IgD-negative memory B cell (primary cell): ENCODE data around the gene EPHA1. TPM values are rescaled to one million over a fixed set of nuclear protein-coding genes. Genes with fewer than 3 reads are reported as not detected.
A peak's percentile ranks its signal among the peaks of the same experiment; 100 is the strongest.

ENCODE experiments used
- H3K27ac Mint-ChIP-seq, 3 donors: one replicate each; pipeline ENCODE4 v1.8.0; 2020 to 2022; ENCODE audit warnings: mild to moderate bottlenecking in 3 of 3, mixed read lengths in 3 of 3, moderate library complexity in 1 of 3
- H3K27me3 Mint-ChIP-seq: one replicate; pipeline ENCODE4 v1.8.0; 2021; ENCODE audit warnings: mixed read lengths
- H3K36me3 Mint-ChIP-seq: one replicate; pipeline ENCODE4 v1.8.0; 2020; ENCODE audit warnings: mild to moderate bottlenecking, mixed read lengths
- H3K4me1 Mint-ChIP-seq, 3 donors: one replicate each; pipeline ENCODE4 v1.8.0; 2020 to 2022; ENCODE audit warnings: mixed read lengths in 3 of 3, mild to moderate bottlenecking in 1 of 3
- H3K4me3 Mint-ChIP-seq, 4 donors: one replicate each; pipeline ENCODE4 v1.8.0; 2020 to 2022; ENCODE audit warnings: mild to moderate bottlenecking in 4 of 4, mixed read lengths in 4 of 4, moderate library complexity in 3 of 4
- H3K9me3 Mint-ChIP-seq, 3 donors: one replicate each; pipeline ENCODE4 v1.8.0; 2020 to 2021; ENCODE audit warnings: mixed read lengths in 3 of 3, mild to moderate bottlenecking in 1 of 3
- polyA plus RNA-seq: library from polyadenylated mRNA; unstranded; fragments of 300-500 nt; fragmentation: Illumina TruSeq; gene quantifications from one replicate; pipeline ENCODE4 v1.2.3, GENCODE V29; 2021

The EPHA1 gene
- polyA plus RNA-seq, result 0.80 TPM

DNA sequence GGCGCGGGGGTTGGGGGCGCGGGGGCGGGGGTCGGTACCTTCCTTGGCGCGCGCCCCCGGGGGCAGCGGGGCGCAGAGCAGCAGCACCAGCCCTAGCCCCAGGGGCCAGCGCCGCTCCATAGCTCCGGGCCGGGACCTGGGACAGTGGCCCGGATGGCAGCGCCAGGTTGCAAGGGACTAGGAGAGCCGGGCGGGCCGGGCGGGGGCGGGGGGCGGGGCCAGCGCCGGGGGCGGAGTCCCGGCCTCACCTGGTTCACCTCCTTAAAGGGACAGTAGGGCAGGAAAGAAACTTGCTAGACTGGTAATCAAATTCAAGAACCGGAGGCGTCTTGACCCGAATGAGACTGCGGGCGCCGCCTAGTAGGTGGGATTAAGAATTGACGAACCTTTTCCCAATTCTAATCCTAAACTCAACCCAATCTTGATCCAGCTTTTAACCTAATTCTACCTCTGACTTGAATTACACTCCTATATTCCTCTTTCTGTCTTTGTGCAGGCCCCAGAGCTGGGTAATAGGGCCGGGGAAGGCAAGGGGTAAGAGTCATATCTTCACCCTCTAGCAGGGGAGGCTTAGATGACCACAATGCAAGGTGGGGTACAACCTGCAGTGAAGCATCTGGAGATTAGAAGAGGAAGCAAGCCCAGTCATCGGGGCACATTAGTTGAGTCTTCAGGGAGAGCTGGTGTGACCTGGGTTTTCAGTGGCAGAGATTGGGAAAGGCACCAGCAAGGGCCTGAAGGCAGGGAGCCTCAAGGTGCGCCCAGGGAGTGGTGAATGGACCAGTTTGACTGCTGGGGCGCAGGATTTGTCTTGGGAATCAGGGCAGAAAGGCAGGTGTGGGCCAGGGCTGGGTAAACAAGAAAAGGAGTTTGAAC is at the start of gene EPHA1:
TSS of gene EPHA1 (minus strand) at position 171 of the 876 bp plus-strand sequence. CDS start at position 120, 51 bp downstream.
- H3K4me3 Mint-ChIP-seq, result peak within 1 kb of the TSS; percentile 30 to 89 (median 80)
- H3K9me3 Mint-ChIP-seq, result no peaks in the 10 kb centered on the region
- H3K27ac Mint-ChIP-seq, result peak within 1 kb of the TSS in 2 of 3 donors; percentile 18 to 59
- H3K36me3 Mint-ChIP-seq, result no peaks in the 10 kb centered on the region
- peaks cover 22 to 30% (median 23%) of the 10 kb centered on the region in 3 donors for H3K4me1 Mint-ChIP-seq
- H3K27me3 Mint-ChIP-seq, result peaks cover 29% of the 10 kb centered on the region

- Mint-ChIP-seq H3K4me1 (no peaks in the 10 kb centered on the region), H3K9me3 (peaks cover 0 to 4% (median 1%) of the 10 kb centered on the region in 3 donors), H3K27me3 (peaks cover 8% of the 10 kb centered on the region), H3K4me3 (no peak overlapping the region), H3K27ac (peak overlapping the region in 1 of 3 donors; percentile 6), H3K36me3 (peaks cover 1% of the 10 kb centered on the region)
Measured at GRCh38 chr7:143458263-143458662, 49.6 kb upstream of the EPHA1 start.

DNA sequence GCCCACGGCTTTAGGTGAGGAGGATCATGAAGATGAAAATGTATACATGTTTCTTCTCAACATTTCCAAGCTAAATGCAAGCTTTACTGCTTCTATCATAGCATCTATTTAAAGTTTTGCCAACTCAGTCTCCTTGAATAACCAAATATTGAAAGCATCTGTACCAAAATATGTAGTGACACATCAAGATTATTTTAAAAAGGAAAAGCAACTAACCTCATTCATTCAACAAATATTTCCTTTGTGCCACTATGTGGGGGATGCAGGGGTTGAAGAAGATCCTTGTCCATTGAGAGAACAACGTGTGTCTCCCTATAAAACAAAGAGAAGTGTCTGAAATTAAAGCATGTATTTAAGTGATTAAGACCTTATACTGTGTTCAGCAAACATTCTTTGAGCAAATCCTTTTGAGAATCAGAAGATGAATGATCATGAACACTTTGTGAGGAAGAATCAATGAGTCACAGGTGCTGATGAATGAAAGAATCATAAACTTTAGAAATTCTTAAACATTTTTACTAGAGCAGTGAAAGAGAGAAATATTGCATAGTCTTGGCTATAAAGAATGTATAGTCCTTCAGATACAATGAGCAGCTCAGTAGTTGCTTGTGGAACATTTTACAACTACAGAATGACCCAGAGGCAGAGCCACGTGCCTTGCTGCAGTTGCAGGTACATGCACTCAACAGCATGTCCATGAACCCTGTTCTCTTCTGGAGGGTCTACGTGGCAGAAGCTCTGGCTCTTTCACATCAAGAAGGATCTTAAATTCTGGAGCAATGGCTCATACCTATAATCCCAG is 48.5 kb upstream of the EPHA1 start:
- peaks cover 0 to 4% (median 1%) of the 10 kb centered on the region in 3 donors for H3K9me3 Mint-ChIP-seq
- H3K36me3 Mint-ChIP-seq, result peaks cover 1% of the 10 kb centered on the region
- no peak overlapping the region for H3K4me3 Mint-ChIP-seq
- H3K27ac Mint-ChIP-seq, result peak overlapping the region in 1 of 3 donors; percentile 6
- H3K4me1 Mint-ChIP-seq, result no peaks in the 10 kb centered on the region
- H3K27me3 Mint-ChIP-seq, result peaks cover 12% of the 10 kb centered on the region

DNA sequence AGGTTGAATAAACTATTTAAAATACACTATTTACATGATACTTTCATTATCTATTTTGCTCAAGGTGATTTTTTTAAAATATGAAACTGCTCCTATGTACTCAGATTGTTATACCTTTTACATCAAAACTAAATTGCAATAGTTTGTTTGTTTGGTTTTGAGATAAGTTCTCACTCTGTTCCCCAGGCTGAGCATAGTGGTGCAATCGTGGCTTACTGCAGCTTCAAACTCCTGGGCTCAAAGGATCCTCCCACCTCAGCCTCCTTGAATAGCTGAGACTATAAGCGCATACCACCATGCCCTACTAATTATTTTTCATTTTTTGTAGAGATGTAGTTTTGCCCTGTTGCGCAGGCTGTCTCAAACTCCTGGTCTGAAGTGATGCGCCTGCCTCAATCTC is 47.3 kb upstream of the EPHA1 start:
- H3K4me3 Mint-ChIP-seq, result no peak overlapping the region
- peaks cover 0 to 1% (median 0%) of the 10 kb centered on the region in 3 donors for H3K9me3 Mint-ChIP-seq
- H3K4me1 Mint-ChIP-seq, result no peaks in the 10 kb centered on the region
- peaks cover 1% of the 10 kb centered on the region for H3K36me3 Mint-ChIP-seq
- H3K27ac Mint-ChIP-seq, result no peak overlapping the region
- H3K27me3 Mint-ChIP-seq, result peaks cover 14% of the 10 kb centered on the region

- peaks cover 1% of the 10 kb centered on the region for H3K36me3 Mint-ChIP-seq
- peaks cover 0 to 1% (median 0%) of the 10 kb centered on the region in 3 donors for H3K9me3 Mint-ChIP-seq
- H3K4me1 Mint-ChIP-seq, result no peaks in the 10 kb centered on the region
- no peak overlapping the region for H3K27ac Mint-ChIP-seq
- H3K4me3 Mint-ChIP-seq, result no peak overlapping the region
- peaks cover 14% of the 10 kb centered on the region for H3K27me3 Mint-ChIP-seq
Measured at GRCh38 chr7:143455491-143455890, 46.8 kb upstream of the EPHA1 start.

DNA sequence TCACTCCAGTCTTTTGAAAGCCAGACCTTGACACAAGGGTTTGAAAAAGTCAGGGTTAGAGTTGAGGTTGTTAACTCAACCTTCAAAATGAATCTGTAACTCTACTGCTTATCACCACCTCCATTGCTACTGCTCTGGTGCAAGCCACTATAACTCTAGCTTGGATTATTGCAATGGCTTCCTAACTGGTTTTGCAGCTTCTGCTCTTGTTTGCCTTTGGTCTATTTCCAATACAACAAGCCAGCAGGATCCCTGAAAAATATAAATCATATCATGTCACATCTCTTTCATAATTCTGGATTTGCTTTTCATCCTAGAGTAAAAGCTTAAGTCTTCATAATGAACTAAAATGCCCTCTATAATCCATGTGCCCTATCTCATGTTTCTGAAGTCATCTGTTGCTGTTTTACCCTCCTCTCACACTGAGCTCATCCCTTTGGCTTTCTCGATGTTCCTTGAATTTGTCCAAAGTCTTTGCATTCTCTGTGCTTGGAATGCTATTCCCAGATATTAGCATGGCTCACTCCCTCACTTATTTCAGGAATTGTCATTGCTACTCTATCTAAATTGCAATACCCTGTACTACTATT is 45.5 kb upstream of the EPHA1 start:
- Mint-ChIP-seq H3K4me1 (no peaks in the 10 kb centered on the region), H3K36me3 (peaks cover under 1% of the 10 kb centered on the region), H3K27ac (no peak overlapping the region)

GRCh38 chr7:143452495-143452894 is 43.8 kb upstream of the EPHA1 start:
- no peak overlapping the region for H3K4me3 Mint-ChIP-seq
- peaks cover 10% of the 10 kb centered on the region for H3K27me3 Mint-ChIP-seq
- no peak overlapping the region for H3K27ac Mint-ChIP-seq
- no peaks in the 10 kb centered on the region for H3K36me3 Mint-ChIP-seq
- H3K9me3 Mint-ChIP-seq, result peaks cover 0 to 1% (median 0%) of the 10 kb centered on the region in 3 donors
- H3K4me1 Mint-ChIP-seq, result no peaks in the 10 kb centered on the region

More for the DNA sequence above, 45.5 kb upstream of the EPHA1 start:
- peaks cover 0 to 1% (median 0%) of the 10 kb centered on the region in 3 donors for H3K9me3 Mint-ChIP-seq
- no peak overlapping the region for H3K4me3 Mint-ChIP-seq
- H3K27me3 Mint-ChIP-seq, result peaks cover 14% of the 10 kb centered on the region

- no peaks in the 10 kb centered on the region for H3K36me3 Mint-ChIP-seq
- H3K27me3 Mint-ChIP-seq, result peaks cover 10% of the 10 kb centered on the region
- no peak overlapping the region for H3K27ac Mint-ChIP-seq
- no peaks in the 10 kb centered on the region for H3K4me1 Mint-ChIP-seq
- no peak overlapping the region for H3K4me3 Mint-ChIP-seq
- H3K9me3 Mint-ChIP-seq, result peaks cover 0 to 1% (median 0%) of the 10 kb centered on the region in 3 donors
Measured at GRCh38 chr7:143451746-143452145, 43.1 kb upstream of the EPHA1 start.

GRCh38 chr7:143451122-143451521 is 42.5 kb upstream of the EPHA1 start:
- H3K27ac Mint-ChIP-seq, result no peak overlapping the region

DNA sequence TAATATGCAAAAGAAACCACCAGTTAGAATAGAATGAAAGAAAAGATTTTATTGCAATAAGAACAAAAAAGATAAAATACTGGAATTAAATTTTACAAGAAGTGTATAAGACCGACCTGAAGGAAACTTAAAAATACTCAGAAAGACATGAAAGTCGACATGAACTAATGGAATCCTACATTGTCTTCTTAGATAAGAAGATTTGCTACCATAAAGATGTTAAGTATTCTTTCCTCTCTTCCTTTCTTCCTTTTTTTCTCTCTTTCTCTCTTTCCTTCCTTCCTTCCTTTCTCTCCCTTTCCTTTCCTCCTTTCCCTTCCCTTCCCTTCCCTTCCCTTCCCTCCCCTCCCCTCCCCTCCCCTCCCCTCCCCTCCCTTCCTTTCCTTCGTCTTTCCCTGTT is 41.1 kb upstream of the EPHA1 start:
- H3K27ac Mint-ChIP-seq, result peak overlapping the region in 1 of 3 donors; percentile 30
- no peak overlapping the region for H3K4me3 Mint-ChIP-seq
- peaks cover 8% of the 10 kb centered on the region for H3K27me3 Mint-ChIP-seq
- no peaks in the 10 kb centered on the region for H3K9me3 Mint-ChIP-seq
- no peaks in the 10 kb centered on the region for H3K36me3 Mint-ChIP-seq
- no peaks in the 10 kb centered on the region for H3K4me1 Mint-ChIP-seq

More at GRCh38 chr7:143451122-143451521, 42.5 kb upstream of the EPHA1 start:
- Mint-ChIP-seq H3K27me3 (peaks cover 10% of the 10 kb centered on the region), H3K4me3 (no peak overlapping the region), H3K4me1 (no peaks in the 10 kb centered on the region), H3K9me3 (peaks cover 0 to 1% (median 0%) of the 10 kb centered on the region in 3 donors), H3K36me3 (no peaks in the 10 kb centered on the region)

GRCh38 chr7:143448429-143448828 is 39.8 kb upstream of the EPHA1 start:
- no peaks in the 10 kb centered on the region for H3K4me1 Mint-ChIP-seq
- no peak overlapping the region for H3K4me3 Mint-ChIP-seq
- no peaks in the 10 kb centered on the region for H3K9me3 Mint-ChIP-seq
- no peaks in the 10 kb centered on the region for H3K36me3 Mint-ChIP-seq
- no peak overlapping the region for H3K27ac Mint-ChIP-seq
- peaks cover 6% of the 10 kb centered on the region for H3K27me3 Mint-ChIP-seq

- H3K4me3 Mint-ChIP-seq, result no peak overlapping the region
- H3K4me1 Mint-ChIP-seq, result no peaks in the 10 kb centered on the region
- H3K27ac Mint-ChIP-seq, result no peak overlapping the region
- H3K9me3 Mint-ChIP-seq, result no peaks in the 10 kb centered on the region
- H3K36me3 Mint-ChIP-seq, result no peaks in the 10 kb centered on the region
- peaks cover 6% of the 10 kb centered on the region for H3K27me3 Mint-ChIP-seq
Measured at GRCh38 chr7:143447466-143447865, 38.8 kb upstream of the EPHA1 start.

GRCh38 chr7:143444785-143445184 is 36.1 kb upstream of the EPHA1 start:
- Mint-ChIP-seq H3K27ac (no peak overlapping the region), H3K36me3 (no peaks in the 10 kb centered on the region), H3K27me3 (peaks cover 1% of the 10 kb centered on the region), H3K4me3 (no peak overlapping the region), H3K9me3 (no peaks in the 10 kb centered on the region), H3K4me1 (no peaks in the 10 kb centered on the region)

- H3K9me3 Mint-ChIP-seq, result no peaks in the 10 kb centered on the region
- H3K27me3 Mint-ChIP-seq, result peaks cover 1% of the 10 kb centered on the region
- H3K27ac Mint-ChIP-seq, result no peak overlapping the region
- H3K4me3 Mint-ChIP-seq, result no peak overlapping the region
- H3K36me3 Mint-ChIP-seq, result no peaks in the 10 kb centered on the region
- no peaks in the 10 kb centered on the region for H3K4me1 Mint-ChIP-seq
Measured at GRCh38 chr7:143444063-143444782, 35.6 kb upstream of the EPHA1 start.
